GM21529 (cell line): ENCODE results near the gene ZNF282.
"Not testable (repeated sequence)": the region's sequence is repeated elsewhere in the genome, so short reads cannot be mapped to it uniquely, and the experiment has no call there.

ENCODE experiments used
- ATAC-seq: cut with Tn5 transposase; IDR thresholded peaks from one replicate; pipeline ENCODE4 v1.9.1; 2021; ENCODE audit not compliant: unreplicated experiment

Gene ZNF282

DNA sequence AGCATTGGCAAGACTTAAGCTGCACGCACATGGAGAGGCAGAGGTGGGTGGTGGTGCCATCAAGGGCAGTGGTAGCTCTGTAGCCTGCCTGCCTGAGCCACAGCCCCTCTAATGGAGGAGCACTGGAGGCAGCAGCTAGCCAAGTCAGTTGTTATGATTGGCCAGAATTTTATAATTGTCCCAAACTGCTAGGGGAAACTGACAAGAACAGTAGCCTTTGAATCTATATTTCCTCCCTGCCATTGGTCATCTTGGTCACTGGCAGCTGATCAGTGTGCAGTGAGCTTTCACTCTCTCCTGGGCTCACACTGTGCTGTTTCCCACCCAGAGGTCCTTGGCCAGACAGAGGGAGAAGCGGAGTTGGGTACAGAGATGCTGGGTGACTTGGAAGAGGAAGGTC is 57.0 kb downstream of the ZNF282 start:
- no peak for ATAC-seq

DNA sequence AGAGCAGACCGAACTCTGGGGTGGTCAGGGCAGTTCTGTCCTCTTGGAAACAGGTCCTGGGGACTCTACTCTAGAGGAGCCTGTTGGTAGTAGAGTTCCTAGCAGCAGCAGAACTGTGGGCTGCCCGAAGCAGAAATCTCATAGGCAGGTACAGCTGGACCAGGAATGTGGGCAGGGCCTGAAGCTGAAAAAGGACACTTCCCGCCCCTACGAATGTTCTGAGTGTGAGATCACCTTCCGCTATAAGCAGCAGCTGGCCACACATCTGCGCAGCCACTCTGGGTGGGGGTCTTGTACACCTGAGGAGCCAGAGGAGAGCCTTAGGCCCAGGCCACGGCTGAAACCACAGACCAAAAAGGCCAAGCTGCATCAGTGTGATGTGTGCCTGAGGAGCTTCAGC is 58.3 kb downstream of the ZNF282 start:
- no peak for ATAC-seq

GRCh38 chr7:149254181-149254858 is 59.0 kb downstream of the ZNF282 start:
- ATAC-seq = no peak

DNA sequence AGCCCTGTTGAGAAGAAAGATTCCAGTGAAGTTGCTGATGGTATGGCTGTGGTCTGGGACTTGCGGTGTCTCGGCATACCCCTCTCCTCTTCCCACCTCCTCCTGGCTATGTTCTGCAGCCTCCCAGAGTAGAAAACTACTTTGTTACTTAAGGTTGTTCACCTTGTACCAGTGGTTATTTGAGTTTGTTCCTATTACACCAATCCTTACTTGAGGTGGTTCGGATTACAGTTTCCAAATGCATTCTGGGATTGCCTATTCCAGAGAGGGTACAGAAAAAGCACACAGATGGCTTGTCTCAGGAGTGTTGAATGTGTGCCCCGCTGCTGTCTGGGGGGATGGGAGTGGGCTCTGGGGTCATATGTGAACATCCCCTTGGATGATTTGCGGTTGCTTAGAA is 59.8 kb downstream of the ZNF282 start:
- ATAC-seq = no peak

DNA sequence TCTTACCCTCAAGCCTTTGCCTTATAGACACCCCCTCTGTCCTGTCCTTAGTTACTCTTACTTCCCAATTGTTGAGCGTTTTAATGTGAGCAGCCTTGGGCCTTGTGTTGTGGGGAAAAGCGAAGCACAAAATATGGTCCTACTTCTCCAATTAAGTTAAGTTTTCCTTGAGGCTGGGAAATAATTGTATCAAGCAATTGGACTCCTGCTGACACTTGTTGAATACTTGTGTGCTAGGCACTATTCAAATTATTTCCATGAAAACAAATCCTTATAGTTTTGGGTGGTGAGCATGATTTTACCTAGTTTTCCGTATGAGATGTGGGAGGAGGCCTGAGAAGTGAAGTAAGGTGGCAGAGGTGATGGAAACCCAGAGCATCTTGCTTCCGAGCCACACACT is 61.2 kb downstream of the ZNF282 start:
- no peak for ATAC-seq

- ATAC-seq = no peak
Observed at GRCh38 chr7:149257146-149257545, 61.8 kb downstream of the ZNF282 start.

DNA sequence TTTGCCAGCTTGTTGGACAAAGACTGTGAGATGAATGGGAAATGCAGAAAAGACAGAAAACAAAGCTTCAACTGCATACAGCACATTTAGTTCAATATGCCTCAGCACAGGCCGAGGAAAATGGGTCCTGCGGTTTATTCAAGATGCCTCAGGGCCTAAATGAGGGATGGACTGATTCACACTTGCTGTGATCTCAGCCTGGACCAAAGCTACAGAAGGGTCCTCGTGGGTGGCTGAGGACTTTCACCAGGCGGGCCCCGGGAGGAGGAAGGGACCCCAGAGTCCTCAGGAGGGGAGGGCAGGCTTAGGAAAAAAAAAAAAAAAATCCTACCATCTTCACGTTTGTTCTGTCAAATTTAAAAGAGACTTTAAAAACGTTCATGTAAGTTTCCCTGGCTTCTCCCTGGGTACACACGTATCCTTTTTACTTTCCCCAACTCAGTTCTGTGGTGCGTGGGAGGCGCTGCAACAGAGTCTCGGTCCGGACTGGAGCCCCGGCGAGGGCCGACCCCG is 66.0 kb downstream of the ZNF282 start:
- ATAC-seq = peak; percentile 0

DNA sequence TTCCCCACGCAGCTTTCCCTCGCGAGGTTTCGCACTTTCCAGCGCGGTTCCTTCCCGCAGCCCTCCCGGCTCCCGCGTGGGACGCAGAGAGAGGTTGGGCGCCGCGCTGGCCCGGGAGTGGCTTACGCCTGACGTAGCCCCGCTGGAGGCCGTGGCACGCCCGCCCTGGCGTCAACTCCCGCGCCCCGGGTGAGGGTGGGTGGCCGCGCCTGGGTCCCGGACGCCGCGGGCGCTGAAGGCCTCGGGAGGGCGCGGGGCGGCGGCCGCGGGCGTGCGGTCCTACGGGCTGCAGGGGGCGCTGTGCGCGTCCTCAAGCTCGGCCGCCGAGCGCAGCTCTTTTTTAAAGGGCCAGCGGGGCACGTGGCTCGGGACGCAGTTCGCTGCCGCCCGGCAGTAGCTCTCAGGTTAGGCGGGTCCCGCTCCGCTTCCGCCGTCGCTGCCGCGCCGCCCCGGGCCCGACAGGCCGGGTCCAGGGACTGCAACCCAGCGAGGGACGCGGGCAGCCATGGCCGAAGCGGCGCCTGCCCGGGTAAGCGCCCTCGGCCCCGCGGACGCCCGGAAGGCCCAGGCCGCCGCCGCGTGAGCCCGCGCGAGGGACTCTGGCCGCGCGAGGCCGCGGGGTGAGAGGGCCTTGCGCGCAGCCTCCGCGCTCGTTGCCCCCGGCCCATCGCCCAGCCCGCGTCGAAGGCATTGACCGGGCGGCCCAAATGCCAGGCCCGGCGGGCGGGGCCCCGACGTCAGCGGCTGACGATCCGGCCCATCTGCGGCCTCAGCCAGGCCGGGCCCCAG is 66.7 kb downstream of the ZNF282 start, which contains the start of gene ZNF783:
TSS of gene ZNF783 (plus strand) at position 368 of the 789 bp plus-strand sequence. CDS start at position 506, 138 bp downstream.
- peak; percentile 89 for ATAC-seq

DNA sequence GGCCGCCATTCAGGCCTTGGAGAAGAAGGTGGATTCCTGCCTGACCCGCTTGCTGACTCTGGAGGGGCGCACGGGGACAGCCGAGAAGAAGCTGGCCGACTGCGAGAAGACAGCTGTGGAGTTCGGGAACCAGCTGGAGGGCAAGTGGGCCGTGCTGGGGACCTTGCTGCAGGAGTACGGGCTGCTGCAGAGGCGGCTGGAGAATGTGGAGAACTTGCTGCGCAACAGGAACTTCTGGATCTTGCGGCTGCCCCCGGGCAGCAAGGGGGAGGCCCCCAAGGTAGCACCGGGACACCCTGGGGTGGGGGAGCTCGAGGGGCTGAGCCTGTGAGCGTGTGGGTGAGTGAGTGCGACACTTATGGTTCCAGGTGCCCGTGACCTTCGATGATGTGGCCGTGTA is 71.1 kb downstream of the ZNF282 start:
- no peak for ATAC-seq

DNA sequence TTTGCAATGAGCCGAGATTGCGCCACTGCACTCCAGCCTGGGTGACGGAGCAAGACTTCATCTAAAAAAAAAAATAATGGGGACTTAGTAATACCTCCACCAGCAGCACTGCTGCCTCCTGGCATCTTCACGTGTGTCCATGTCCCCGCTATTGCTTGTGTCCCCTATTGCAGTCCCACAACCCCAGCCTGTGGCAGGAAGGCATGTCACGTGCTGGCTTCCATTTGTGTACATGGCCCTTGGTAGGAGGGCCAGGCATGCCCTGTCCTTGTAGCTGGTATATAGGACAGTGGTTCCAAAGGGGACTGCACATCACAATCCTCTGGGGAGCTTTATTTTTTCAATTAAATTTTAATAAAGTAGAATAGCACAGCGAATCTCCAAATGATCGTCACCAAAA is 72.4 kb downstream of the ZNF282 start:
- no peak for ATAC-seq

- ATAC-seq = not testable (repeated sequence)
Observed at GRCh38 chr7:149274424-149274823, 79.1 kb downstream of the ZNF282 start.
